GM12878 (cell line): ENCODE data around the gene MT1H. TPM values are rescaled to one million over a fixed set of nuclear protein-coding genes. Genes with fewer than 3 reads are reported as not detected.

Source experiments
- BACH1 ChIP-seq: fragments of 450-650 bp; IDR thresholded peaks from 2 replicates; pipeline ENCODE4 v1.6.1; 2017; ENCODE audit warnings: mild to moderate bottlenecking, borderline replicate concordance
- BRCA1 ChIP-seq: IDR thresholded peaks from 2 replicates; pipeline ENCODE4 v1.6.1; 2011; ENCODE audit warnings: low read depth, low read length, improper control_type of control experiment
- ETV6 ChIP-seq, 2 experiments: fragments of 450-650 bp in 1 of 2; IDR thresholded peaks in 1 of 2; conservative IDR thresholded peaks in 1 of 2; 2 replicates each; pipeline ENCODE4 v1.6.1; 2014; ENCODE audit warnings: antibody characterized with exemption in 1 of 2, borderline replicate concordance in 1 of 2, low read depth in 1 of 2, mild to moderate bottlenecking in 1 of 2, moderate library complexity in 1 of 2
- FOXM1 ChIP-seq: IDR thresholded peaks from 2 replicates; pipeline ENCODE4 v1.6.1; 2012; ENCODE audit warnings: low read depth, mild to moderate bottlenecking, inconsistent platforms, low read length, moderate library complexity
- IRF4 ChIP-seq: IDR thresholded peaks from 2 replicates; pipeline ENCODE4 v1.6.1; 2011; ENCODE audit warnings: low read depth, low read length
- JUNB ChIP-seq: IDR thresholded peaks from 2 replicates; pipeline ENCODE4 v1.6.1; 2016; ENCODE audit warnings: antibody characterized with exemption, mild to moderate bottlenecking
- JUND ChIP-seq: IDR thresholded peaks from 2 replicates; pipeline ENCODE4 v1.6.1; 2012; ENCODE audit warnings: low read depth, mild to moderate bottlenecking, low read length, improper control_type of control experiment, moderate library complexity
- LARP7 ChIP-seq: fragments of 450-650 bp; IDR thresholded peaks from 2 replicates; pipeline ENCODE4 v1.6.1; 2017; ENCODE audit warnings: mild to moderate bottlenecking
- MTA3 ChIP-seq: IDR thresholded peaks from 2 replicates; pipeline ENCODE4 v1.6.1; 2012; ENCODE audit warnings: low read length, inconsistent platforms, borderline replicate concordance
- MYB ChIP-seq: fragments of 150-350 bp; IDR thresholded peaks from 2 replicates; pipeline ENCODE4 v1.6.1; 2014; ENCODE audit warnings: mild to moderate bottlenecking, low read depth, low read length, borderline replicate concordance
- NBN ChIP-seq: fragments of 450-650 bp; IDR thresholded peaks from 2 replicates; pipeline ENCODE4 v1.6.1; 2016
- NFXL1 ChIP-seq: fragments of 450-650 bp; IDR thresholded peaks from 2 replicates; pipeline ENCODE4 v1.6.1; 2017; ENCODE audit warnings: antibody characterized with exemption, mild to moderate bottlenecking, borderline replicate concordance
- NFYA ChIP-seq: IDR thresholded peaks from 2 replicates; pipeline ENCODE4 v1.6.1; 2011; ENCODE audit warnings: low read depth, mild to moderate bottlenecking, low read length, improper control_type of control experiment, borderline replicate concordance
- NFYB ChIP-seq: IDR thresholded peaks from 2 replicates; pipeline ENCODE4 v1.6.1; 2011; ENCODE audit warnings: low read depth, mild to moderate bottlenecking, low read length, improper control_type of control experiment, moderate library complexity; ENCODE audit not compliant: insufficient read depth
- RAD21 ChIP-seq: IDR thresholded peaks from 2 replicates; pipeline ENCODE4 v1.6.1; 2011; ENCODE audit warnings: mild to moderate bottlenecking, low read depth, low read length, moderate library complexity; ENCODE audit not compliant: insufficient read depth
- SMC3 ChIP-seq: IDR thresholded peaks from 2 replicates; pipeline ENCODE4 v1.6.1; 2011; ENCODE audit warnings: low read length, improper control_type of control experiment, borderline replicate concordance
- SREBF2 ChIP-seq: IDR thresholded peaks from 2 replicates; pipeline ENCODE4 v1.6.1; 2012; ENCODE audit warnings: mild to moderate bottlenecking, low read length
- TARDBP ChIP-seq: IDR thresholded peaks from 2 replicates; pipeline ENCODE4 v1.6.1; 2016; ENCODE audit warnings: borderline replicate concordance
- polyA plus RNA-seq, 11 experiments: library from polyadenylated mRNA; depleted of rRNA in 4 of 11; unstranded in 6 of 11; stranded (reverse) in 5 of 11; fragments of >200 nt; fragmentation: Nextera tagmentation in 4 of 11; fragmentation: Illumina TruSeq in 1 of 11; extraction: Ambion mirVana in 4 of 11; extraction: Trizol in 1 of 11; gene quantifications; 1 replicate in 1 of 11; 2 replicates in 10 of 11; pipeline versions ENCODE4 v1.2.1 to v1.2.3, GENCODE V29; 2011 to 2016; ENCODE audit warnings: inconsistent platforms in 2 of 11, missing spikeins in 2 of 11, low read depth in 1 of 11
- total RNA-seq, 4 experiments: library from RNA; depleted of rRNA in 3 of 4; stranded (reverse); fragments of >200 nt in 3 of 4; fragmentation: Illumina TruSeq in 1 of 4; extraction: Trizol in 1 of 4; gene quantifications; 2 replicates each; pipeline versions ENCODE4 v1.2.1 to v1.2.3, GENCODE V29; 2013 to 2021
- TF ChIP-seq, protein P1 (sequence below): fragments of 450-650 bp; IDR thresholded peaks from 2 replicates; pipeline ENCODE4 v1.6.1; 2017; ENCODE audit warnings: mild to moderate bottlenecking, moderate library complexity
- TF ChIP-seq, protein P2 (sequence below): fragments of 450-650 bp; conservative IDR thresholded peaks from 2 replicates; pipeline ENCODE4 v1.6.1; 2017; ENCODE audit warnings: mild to moderate bottlenecking, moderate library complexity
- TF ChIP-seq, protein P3 (sequence below): fragments of 450-650 bp; formaldehyde crosslinking; IDR thresholded peaks from 2 replicates; pipeline ENCODE4 v1.4.0; 2020; ENCODE audit warnings: mild to moderate bottlenecking, moderate library complexity
- TF ChIP-seq, protein P4 (sequence below): IDR thresholded peaks from 2 replicates; pipeline ENCODE4 v1.6.1; 2011; ENCODE audit warnings: low read depth, low read length, improper control_type of control experiment, borderline replicate concordance

Gene MT1H
- total and polyA plus RNA-seq, 10 of the 15 experiments (the other 5 are each of a cell fraction or from before 2014, with no cell fraction given) = 0.40 to 6.0 (median 1.1) TPM; not detected in 2

DNA sequence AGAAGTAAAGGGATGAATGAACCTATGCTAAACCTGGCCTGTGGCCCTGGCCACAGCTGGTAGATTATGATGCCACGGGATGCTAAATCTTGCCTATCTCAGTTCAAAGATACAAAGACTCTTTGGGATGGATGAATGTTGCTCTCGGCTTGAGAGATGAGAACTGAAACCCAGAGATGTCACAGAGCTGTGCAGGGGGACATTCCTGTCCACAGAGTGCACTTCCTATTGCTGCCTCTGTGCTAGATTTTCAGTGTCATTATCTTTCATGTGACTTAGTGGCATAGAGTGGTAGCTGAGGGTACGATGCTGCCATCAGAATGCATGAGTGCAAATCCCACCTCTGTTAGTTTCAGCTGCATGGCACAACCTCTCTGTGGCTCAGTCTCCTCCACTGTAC lies 39.5 kb upstream of the MT1H start (continued):
- TF ChIP-seq NFXL1 (no peak), SMC3 (no peak), ETV6 (conservative IDR thresholded peaks at IDR 0.05 in 1 of 2, IDR thresholded peaks at IDR 0.05 in 1 of 2; ENCODE audit: borderline replicate concordance in 1 of 2, low read depth in 1 of 2) (no peak), JUNB (no peak), RAD21 (no peak), IRF4 (0 out of 2 replicates have a peak, but pooled peaks have one; percentile 57), MTA3 (no peak), LARP7 (no peak), MYB (no peak), NBN (no peak), BRCA1 (no peak), FOXM1 (no peak), JUND (no peak), NFYB (no peak), SREBF2 (no peak), TARDBP (no peak), NFYA (no peak), BACH1 (no peak)
- TF ChIP-seq, protein P1, sequence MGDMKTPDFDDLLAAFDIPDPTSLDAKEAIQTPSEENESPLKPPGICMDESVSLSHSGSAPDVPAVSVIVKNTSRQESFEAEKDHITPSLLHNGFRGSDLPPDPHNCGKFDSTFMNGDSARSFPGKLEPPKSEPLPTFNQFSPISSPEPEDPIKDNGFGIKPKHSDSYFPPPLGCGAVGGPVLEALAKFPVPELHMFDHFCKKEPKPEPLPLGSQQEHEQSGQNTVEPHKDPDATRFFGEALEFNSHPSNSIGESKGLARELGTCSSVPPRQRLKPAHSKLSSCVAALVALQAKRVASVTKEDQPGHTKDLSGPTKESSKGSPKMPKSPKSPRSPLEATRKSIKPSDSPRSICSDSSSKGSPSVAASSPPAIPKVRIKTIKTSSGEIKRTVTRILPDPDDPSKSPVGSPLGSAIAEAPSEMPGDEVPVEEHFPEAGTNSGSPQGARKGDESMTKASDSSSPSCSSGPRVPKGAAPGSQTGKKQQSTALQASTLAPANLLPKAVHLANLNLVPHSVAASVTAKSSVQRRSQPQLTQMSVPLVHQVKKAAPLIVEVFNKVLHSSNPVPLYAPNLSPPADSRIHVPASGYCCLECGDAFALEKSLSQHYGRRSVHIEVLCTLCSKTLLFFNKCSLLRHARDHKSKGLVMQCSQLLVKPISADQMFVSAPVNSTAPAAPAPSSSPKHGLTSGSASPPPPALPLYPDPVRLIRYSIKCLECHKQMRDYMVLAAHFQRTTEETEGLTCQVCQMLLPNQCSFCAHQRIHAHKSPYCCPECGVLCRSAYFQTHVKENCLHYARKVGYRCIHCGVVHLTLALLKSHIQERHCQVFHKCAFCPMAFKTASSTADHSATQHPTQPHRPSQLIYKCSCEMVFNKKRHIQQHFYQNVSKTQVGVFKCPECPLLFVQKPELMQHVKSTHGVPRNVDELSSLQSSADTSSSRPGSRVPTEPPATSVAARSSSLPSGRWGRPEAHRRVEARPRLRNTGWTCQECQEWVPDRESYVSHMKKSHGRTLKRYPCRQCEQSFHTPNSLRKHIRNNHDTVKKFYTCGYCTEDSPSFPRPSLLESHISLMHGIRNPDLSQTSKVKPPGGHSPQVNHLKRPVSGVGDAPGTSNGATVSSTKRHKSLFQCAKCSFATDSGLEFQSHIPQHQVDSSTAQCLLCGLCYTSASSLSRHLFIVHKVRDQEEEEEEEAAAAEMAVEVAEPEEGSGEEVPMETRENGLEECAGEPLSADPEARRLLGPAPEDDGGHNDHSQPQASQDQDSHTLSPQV = no peak
- TF ChIP-seq, protein P2, sequence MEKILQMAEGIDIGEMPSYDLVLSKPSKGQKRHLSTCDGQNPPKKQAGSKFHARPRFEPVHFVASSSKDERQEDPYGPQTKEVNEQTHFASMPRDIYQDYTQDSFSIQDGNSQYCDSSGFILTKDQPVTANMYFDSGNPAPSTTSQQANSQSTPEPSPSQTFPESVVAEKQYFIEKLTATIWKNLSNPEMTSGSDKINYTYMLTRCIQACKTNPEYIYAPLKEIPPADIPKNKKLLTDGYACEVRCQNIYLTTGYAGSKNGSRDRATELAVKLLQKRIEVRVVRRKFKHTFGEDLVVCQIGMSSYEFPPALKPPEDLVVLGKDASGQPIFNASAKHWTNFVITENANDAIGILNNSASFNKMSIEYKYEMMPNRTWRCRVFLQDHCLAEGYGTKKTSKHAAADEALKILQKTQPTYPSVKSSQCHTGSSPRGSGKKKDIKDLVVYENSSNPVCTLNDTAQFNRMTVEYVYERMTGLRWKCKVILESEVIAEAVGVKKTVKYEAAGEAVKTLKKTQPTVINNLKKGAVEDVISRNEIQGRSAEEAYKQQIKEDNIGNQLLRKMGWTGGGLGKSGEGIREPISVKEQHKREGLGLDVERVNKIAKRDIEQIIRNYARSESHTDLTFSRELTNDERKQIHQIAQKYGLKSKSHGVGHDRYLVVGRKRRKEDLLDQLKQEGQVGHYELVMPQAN = no peak
- TF ChIP-seq, protein P3, sequence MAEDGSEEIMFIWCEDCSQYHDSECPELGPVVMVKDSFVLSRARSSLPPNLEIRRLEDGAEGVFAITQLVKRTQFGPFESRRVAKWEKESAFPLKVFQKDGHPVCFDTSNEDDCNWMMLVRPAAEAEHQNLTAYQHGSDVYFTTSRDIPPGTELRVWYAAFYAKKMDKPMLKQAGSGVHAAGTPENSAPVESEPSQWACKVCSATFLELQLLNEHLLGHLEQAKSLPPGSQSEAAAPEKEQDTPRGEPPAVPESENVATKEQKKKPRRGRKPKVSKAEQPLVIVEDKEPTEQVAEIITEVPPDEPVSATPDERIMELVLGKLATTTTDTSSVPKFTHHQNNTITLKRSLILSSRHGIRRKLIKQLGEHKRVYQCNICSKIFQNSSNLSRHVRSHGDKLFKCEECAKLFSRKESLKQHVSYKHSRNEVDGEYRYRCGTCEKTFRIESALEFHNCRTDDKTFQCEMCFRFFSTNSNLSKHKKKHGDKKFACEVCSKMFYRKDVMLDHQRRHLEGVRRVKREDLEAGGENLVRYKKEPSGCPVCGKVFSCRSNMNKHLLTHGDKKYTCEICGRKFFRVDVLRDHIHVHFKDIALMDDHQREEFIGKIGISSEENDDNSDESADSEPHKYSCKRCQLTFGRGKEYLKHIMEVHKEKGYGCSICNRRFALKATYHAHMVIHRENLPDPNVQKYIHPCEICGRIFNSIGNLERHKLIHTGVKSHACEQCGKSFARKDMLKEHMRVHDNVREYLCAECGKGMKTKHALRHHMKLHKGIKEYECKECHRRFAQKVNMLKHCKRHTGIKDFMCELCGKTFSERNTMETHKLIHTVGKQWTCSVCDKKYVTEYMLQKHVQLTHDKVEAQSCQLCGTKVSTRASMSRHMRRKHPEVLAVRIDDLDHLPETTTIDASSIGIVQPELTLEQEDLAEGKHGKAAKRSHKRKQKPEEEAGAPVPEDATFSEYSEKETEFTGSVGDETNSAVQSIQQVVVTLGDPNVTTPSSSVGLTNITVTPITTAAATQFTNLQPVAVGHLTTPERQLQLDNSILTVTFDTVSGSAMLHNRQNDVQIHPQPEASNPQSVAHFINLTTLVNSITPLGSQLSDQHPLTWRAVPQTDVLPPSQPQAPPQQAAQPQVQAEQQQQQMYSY (CRISPR knock-in tag) = no peak
- TF ChIP-seq, protein P4, sequence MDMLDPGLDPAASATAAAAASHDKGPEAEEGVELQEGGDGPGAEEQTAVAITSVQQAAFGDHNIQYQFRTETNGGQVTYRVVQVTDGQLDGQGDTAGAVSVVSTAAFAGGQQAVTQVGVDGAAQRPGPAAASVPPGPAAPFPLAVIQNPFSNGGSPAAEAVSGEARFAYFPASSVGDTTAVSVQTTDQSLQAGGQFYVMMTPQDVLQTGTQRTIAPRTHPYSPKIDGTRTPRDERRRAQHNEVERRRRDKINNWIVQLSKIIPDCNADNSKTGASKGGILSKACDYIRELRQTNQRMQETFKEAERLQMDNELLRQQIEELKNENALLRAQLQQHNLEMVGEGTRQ = no peak
